ENCODE data around the gene PPP2R2B.
A peak's percentile ranks its signal among the peaks of the same experiment; 100 is the strongest.

The PPP2R2B gene

GRCh38 chr5:146888351-146888978 is 9.9 kb upstream of the PPP2R2B start:
- no peak for DNase-seq (ENCODE audit: low read depth in 2 of 2)

- DNase-seq (ENCODE audit: low read depth in 2 of 2), result no peak
Observed at GRCh38 chr5:146884066-146884626, 5.6 kb upstream of the PPP2R2B start.

DNA sequence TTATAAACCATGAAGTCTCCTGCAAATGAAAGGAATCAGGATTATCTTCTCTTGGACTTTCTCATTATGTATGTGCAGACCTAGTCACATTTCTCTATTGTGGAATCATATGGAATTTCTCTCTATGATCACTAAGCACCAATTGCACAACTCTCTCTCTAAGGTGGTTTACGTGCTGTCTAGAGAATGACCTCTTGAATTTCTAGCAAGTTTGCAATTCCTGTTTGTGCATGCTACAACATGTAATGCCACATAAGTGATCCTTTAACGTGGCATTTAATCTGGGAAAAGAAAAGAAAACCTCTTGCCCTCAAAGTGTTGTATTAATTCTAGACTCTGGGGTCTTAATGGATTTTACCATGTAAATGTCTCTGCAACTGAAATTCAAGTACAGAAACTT is 5.0 kb upstream of the PPP2R2B start:
- no peak for DNase-seq (ENCODE audit: low read depth in 2 of 2)

DNA sequence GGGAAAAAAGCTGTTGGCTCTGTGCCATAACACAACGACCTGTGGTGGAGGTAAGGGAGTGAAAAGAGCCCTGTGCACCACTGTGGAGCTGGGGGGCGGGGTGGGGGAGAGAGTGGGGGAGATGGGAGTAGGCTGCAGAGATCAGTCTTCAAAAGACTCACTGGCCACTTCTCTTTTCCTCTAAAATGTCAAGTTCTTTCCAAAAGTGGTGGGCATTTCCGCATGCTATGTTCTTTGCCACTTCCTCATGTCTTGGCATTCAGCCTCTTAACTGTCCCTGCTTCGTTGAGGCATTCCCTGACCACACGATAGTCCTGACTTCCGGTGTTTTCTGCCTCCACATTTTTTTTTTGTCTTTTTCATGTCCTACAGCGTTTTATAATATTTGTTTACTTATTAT is 2.4 kb upstream of the PPP2R2B start:
- DNase-seq (ENCODE audit: low read depth in 2 of 2), result no peak

DNA sequence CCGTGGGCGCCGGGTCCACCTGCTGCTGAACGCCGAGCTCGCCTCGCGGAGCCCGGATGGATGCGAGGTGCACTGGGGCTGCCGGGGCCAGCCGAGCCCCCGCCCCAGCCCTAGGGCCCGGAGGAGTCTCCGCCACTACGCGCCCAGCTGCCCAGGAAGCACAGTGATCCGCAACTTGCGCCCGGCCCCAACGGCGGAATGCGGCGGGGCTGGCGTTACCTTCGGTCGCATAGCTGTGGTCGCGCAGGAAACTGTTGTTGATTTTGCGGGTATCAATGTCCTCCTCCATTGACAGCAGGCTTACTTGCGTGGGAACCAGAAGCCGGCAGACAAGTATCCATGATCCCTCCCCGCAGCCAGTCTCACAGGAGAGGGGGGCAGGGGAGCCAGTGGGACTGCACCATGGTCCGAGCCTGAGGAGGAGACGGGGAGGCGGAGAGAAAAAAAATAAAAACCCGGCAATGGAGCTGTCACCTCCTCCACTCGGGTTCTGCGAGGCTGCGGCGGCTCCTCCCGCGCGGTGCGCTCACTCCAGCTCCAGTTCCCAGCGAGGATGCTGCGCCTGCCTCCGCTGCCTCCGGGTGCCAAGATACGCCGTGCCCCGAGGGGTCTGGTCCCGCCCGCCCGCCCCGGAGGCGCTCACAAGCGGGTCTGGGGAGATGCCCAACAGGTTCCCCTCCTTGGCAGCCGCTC is 628 bp downstream of the PPP2R2B start:
- peak in 1 of 2 donors; percentile 10 for DNase-seq (ENCODE audit: low read depth in 2 of 2)

GRCh38 chr5:146877178-146877681 is 1.3 kb downstream of the PPP2R2B start:
- no peak for DNase-seq (ENCODE audit: low read depth in 2 of 2)

GRCh38 chr5:146873186-146873917 is 5.2 kb downstream of the PPP2R2B start:
- DNase-seq (ENCODE audit: low read depth in 2 of 2), result no peak

DNA sequence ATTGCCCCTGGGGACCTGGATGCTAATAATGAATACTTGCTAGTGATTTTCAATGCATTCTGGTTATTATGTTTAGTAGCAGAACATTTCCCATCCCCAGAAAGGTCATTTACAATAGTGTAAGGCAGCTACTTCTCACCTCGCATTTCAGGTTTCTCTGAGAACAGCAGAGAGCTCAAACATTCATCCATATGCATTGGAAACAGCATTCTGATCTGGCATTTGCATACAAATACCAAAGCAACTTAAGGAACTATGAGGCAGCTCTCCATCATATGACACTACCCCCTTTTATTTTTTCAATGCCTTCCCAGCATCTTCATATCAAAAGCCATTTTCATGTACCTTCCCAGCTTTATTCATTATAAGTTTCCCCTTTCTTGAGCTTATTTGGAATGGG is 6.4 kb downstream of the PPP2R2B start:
- no peak for DNase-seq (ENCODE audit: low read depth in 2 of 2)

GRCh38 chr5:146867996-146868708 is 10.4 kb downstream of the PPP2R2B start:
- DNase-seq (ENCODE audit: low read depth in 2 of 2), result no peak

- DNase-seq (ENCODE audit: low read depth in 2 of 2), result no peak
Observed at GRCh38 chr5:146866263-146866662, 12.3 kb downstream of the PPP2R2B start.

- no peak for DNase-seq (ENCODE audit: low read depth in 2 of 2)
Observed at GRCh38 chr5:146862641-146863040, 15.9 kb downstream of the PPP2R2B start.

DNA sequence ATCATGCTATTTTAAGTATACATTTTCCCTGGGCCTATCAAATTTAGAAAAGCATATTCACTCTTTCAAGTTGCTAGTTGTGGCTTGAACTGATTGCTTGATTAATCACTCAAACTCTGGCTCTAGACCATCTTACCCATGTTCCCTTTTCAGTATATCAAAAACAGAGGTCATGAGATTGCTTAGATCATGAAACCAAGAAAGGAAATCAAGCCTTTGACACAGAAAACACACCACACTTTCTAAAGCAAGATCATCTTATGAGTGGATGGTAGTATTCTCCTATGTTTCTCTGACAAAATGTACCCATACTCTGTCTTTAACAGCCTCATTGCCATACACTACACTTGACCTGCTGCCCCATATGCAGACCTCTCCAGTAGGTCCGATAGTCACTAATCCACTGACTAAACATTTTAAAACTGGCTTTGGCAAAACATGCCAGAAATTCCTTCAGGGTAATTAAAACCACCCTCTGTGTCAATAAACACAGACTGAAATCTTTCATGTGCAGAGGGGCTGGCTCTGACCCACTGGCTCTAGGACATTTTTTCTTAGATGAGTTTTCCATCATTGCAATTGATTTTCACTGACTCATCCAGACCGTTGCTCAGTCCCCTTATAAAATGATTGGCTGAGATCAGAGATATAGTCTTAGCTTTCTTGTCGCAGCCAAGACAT is 18.2 kb downstream of the PPP2R2B start:
- DNase-seq (ENCODE audit: low read depth in 2 of 2), result no peak

GRCh38 chr5:146852089-146852488 is 26.5 kb downstream of the PPP2R2B start:
- no peak for DNase-seq (ENCODE audit: low read depth in 2 of 2)

GRCh38 chr5:146851133-146851532 is 27.4 kb downstream of the PPP2R2B start:
- DNase-seq (ENCODE audit: low read depth in 2 of 2), result no peak

GRCh38 chr5:146849694-146850303 is 28.8 kb downstream of the PPP2R2B start:
- DNase-seq (ENCODE audit: low read depth in 2 of 2), result no peak

DNA sequence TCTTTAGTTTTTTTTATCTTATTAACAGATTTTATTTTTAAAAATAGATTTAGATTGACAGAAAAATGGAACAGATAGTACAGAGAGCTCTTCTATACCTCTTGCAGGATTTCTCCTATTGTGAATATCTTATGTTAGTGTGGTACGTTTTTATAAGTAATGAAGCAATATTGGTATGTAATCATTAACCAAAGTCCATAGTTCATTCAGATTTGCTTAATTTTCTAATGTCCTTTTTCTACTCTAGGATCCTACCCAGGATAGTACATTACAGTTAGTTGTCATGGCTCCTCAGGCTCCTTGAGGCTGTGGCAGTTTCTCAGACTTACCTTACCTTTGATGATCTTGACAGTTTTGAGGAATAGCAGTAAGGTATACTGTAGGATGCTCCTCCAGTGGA is 30.4 kb downstream of the PPP2R2B start:
- DNase-seq (ENCODE audit: low read depth in 2 of 2), result no peak

DNA sequence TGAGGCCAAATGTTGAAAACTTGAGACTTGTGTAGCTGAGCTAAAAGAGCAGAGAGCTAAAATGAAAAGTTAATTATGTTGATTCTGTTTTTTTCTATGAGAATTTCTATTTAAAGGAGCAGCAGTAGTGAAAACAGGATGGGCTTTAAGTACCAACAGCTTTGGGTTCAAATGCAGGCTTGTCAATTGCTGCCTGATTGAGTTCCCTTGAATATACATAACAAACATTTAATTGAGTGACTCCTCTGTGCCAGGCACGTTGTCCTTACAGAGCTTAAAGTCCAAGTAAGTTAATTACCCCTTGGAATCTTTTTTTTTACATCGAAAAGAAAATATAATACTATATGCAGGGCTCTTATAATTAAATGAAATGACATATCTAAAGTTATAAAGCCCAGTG is 38.5 kb downstream of the PPP2R2B start:
- DNase-seq (ENCODE audit: low read depth in 2 of 2), result no peak

DNA sequence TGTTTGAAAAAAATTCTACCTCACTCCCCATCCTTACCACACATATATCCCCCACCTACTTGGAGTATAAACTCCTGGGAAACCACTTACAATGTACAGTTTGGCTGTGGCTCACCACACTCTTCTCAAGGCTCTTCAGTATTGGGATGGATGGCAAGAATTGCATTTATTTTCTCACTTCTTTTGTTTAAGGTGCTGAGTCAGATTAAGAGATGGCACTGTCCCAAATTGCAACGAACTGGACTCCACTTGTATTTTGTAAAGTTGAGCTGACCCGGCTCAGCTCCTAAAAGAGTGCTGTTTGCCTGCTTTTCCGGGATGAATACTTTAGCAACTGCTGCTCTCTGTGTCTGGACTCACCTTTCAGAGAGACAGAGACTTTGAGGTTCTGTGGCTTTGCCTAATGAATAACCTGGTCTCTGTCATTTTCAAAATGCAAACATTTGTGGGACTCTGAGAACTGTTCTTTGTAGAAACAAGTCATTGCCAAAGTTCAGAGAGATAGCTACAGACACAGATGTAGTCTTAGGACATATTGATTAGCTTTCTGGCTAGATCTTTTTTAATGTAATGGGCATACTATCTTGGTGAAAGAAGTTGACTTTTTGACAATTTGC is 42.2 kb downstream of the PPP2R2B start:
- no peak for DNase-seq (ENCODE audit: low read depth in 2 of 2)

GRCh38 chr5:146832985-146833732 is 45.4 kb downstream of the PPP2R2B start:
- no peak for DNase-seq (ENCODE audit: low read depth in 2 of 2)

DNA sequence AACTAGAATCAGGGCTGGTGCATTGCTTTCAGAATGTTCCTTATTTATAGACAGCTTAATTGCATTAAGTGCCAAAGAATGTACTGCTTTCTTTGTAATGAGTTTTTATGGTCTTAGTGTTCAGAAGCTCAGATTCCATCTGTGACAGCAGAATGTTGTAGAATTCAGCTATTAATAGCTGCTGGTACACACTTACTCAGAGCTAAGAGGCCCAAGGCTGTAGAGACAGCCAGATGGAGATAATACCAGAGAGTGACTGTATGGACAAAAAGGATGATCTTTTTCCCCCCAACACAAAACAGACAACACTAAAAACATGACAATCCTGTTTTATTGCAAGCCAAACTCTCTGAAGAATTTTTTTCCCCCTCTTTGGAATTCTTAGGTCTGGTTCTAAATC is 50.2 kb downstream of the PPP2R2B start:
- DNase-seq (ENCODE audit: low read depth in 2 of 2), result no peak
